Activated CD8-positive, alpha-beta T cell treated with anti-CD3 and anti-CD28 coated beads for 36 hours (primary cell): ENCODE results near the gene SRP68. TPM values are rescaled to one million over a fixed set of nuclear protein-coding genes. Genes with fewer than 3 reads are reported as not detected.

ENCODE experiments used
- ATAC-seq: fragments of 200-7000 bp; cut with Tn5 transposase; one replicate; pipeline ENCODE4 v1.10.0; 2021; ENCODE audit warnings: mild to moderate bottlenecking, moderate library complexity
- CTCF ChIA-PET: fragments of 350-600 bp; sonication (Branson Sonifier 250); formaldehyde crosslinking; loops from one replicate; lab custom pipeline; 2021; ENCODE audit warnings: antibody characterized with exemption; lab: Charles Lee
- POLR2A ChIA-PET: fragments of 350-600 bp; sonication (Branson Sonifier 250); formaldehyde crosslinking; loops from one replicate; lab custom pipeline; 2021; ENCODE audit warnings: antibody characterized with exemption; lab: Charles Lee
- DNase-seq: peaks from one replicate; pipeline ENCODE4 v3.0.0-alpha.2; 2020
- H3K27ac Mint-ChIP-seq: one replicate; pipeline ENCODE4 v1.8.0; 2021; ENCODE audit warnings: mild to moderate bottlenecking, mixed read lengths
- H3K27me3 Mint-ChIP-seq: one replicate; pipeline ENCODE4 v1.8.0; 2021; ENCODE audit warnings: mixed read lengths
- H3K36me3 Mint-ChIP-seq: one replicate; pipeline ENCODE4 v1.8.0; 2021; ENCODE audit warnings: low read depth, mixed read lengths
- H3K4me1 Mint-ChIP-seq: one replicate; pipeline ENCODE4 v1.8.0; 2021; ENCODE audit warnings: low read depth, mixed read lengths
- H3K4me3 Mint-ChIP-seq: one replicate; pipeline ENCODE4 v1.8.0; 2021; ENCODE audit warnings: mild to moderate bottlenecking, moderate library complexity, mixed read lengths
- H3K9me3 Mint-ChIP-seq: one replicate; pipeline ENCODE4 v1.8.0; 2021; ENCODE audit warnings: mixed read lengths
- CTCF ChIP-seq: fragments of 200-600 bp; IDR thresholded peaks from one replicate; pipeline ENCODE4 v1.8.0; 2022; ENCODE audit warnings: antibody characterized with exemption, mild to moderate bottlenecking
- intact Hi-C: fragments of 100-400 bp; cut with micrococcal nuclease; formaldehyde crosslinking; loops from one replicate; pipeline ENCODE4 v1.10.0; 2022
- total RNA-seq, 2 experiments: library from RNA; stranded (reverse); gene quantifications; one replicate each; pipeline ENCODE4 v1.2.3, GENCODE V29; 2021

SRP68 gene
- total RNA-seq, 2 experiments from 2014 or later, result 132 to 135 TPM

- no peak for ATAC-seq
- ChIA-PET POLR2A (interaction anchor here (1.3 to 1.9 kb wide), 3 partner anchors 12 to 187 kb away, joined by 3 to 6 read pairs (median 3); no protein-coding TSS in a partner anchor), CTCF (no interaction called here)
- no peak for DNase-seq
- Mint-ChIP-seq H3K9me3 (no peaks in the 10 kb centered on the region), H3K4me1 (no peaks in the 10 kb centered on the region), H3K4me3 (no peak overlapping the region), H3K36me3 (peaks cover 17% of the 10 kb centered on the region), H3K27ac (no peak overlapping the region), H3K27me3 (no peaks in the 10 kb centered on the region)
- intact Hi-C loops, result no loop called here
- no peak for TF ChIP-seq CTCF
These were observed 15.2 kb upstream of the SRP68 start for GRCh38 chr17:76087531-76087930.

- CTCF ChIA-PET, result no interaction called here
- no peak for TF ChIP-seq CTCF
- ATAC-seq (no peak), DNase-seq (no peak)
- POLR2A ChIA-PET, result interaction anchor here (1.3 to 1.9 kb wide), 2 partner anchors 10 to 188 kb away, joined by 3 to 6 read pairs; no protein-coding TSS in a partner anchor
- Mint-ChIP-seq H3K4me1 (no peaks in the 10 kb centered on the region), H3K27me3 (no peaks in the 10 kb centered on the region), H3K4me3 (no peak overlapping the region), H3K27ac (no peak overlapping the region), H3K9me3 (no peaks in the 10 kb centered on the region), H3K36me3 (peaks cover 12% of the 10 kb centered on the region)
- intact Hi-C loops, result no loop called here
These were observed 14.1 kb upstream of the SRP68 start for GRCh38 chr17:76086384-76086783.

- ATAC-seq (no peak), DNase-seq (no peak)
- intact Hi-C loops, result no loop called here
- H3K27ac Mint-ChIP-seq, result no peak overlapping the region
- ChIA-PET POLR2A (interaction anchor here (1.3 to 1.9 kb wide), 2 partner anchors 10 to 188 kb away, joined by 3 to 6 read pairs; no protein-coding TSS in a partner anchor), CTCF (no interaction called here)
- no peaks in the 10 kb centered on the region for H3K27me3 Mint-ChIP-seq
- TF ChIP-seq CTCF, result no peak
- no peak overlapping the region for H3K4me3 Mint-ChIP-seq
- H3K36me3 Mint-ChIP-seq, result peaks cover 12% of the 10 kb centered on the region
- no peaks in the 10 kb centered on the region for H3K9me3 Mint-ChIP-seq
- H3K4me1 Mint-ChIP-seq, result no peaks in the 10 kb centered on the region
These were observed 13.5 kb upstream of the SRP68 start for GRCh38 chr17:76085731-76086366.

- intact Hi-C loops, result no loop called here
- ATAC-seq (no peak), DNase-seq (no peak)
- H3K36me3 Mint-ChIP-seq, result peaks cover 12% of the 10 kb centered on the region
- no peaks in the 10 kb centered on the region for H3K27me3 Mint-ChIP-seq
- H3K9me3 Mint-ChIP-seq, result no peaks in the 10 kb centered on the region
- H3K27ac Mint-ChIP-seq, result no peak overlapping the region
- POLR2A ChIA-PET, result interaction anchor here (1.9 kb wide), 1 partner anchor 9 kb away, joined by 6 read pairs; no protein-coding TSS in a partner anchor
- no peak for TF ChIP-seq CTCF
- no peaks in the 10 kb centered on the region for H3K4me1 Mint-ChIP-seq
- CTCF ChIA-PET, result no interaction called here
- no peak overlapping the region for H3K4me3 Mint-ChIP-seq
These were observed 12.9 kb upstream of the SRP68 start for GRCh38 chr17:76085066-76085730.
